ENCODE results near the gene SNX9.

The SNX9 gene

DNA sequence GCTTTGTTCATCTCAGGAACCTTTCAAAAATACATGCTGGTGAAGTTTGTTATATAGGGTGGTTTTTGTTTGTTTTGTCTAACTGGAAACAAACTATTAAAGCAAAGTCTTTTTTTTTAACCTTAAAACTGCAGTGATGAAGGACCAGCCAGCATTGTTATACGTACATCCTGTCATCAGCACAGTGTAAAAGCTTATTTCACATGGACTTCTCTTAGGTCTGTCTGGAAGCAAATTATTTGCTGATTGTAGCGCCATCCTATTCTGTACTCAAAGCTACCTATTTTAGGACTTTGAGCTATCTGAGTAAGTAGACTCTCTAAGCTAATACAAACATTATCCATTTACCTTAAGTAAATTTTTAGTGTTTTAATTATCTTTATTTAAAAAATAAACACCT lies 61.7 kb downstream of the SNX9 start:
- in situ Hi-C loops (cut with MboI; ENCODE audit: low pct_unique_long_range_greater_than_20kb, low sequenced_read_pairs, unreplicated experiment), result no loop called here
- TF ChIP-seq, protein P1, sequence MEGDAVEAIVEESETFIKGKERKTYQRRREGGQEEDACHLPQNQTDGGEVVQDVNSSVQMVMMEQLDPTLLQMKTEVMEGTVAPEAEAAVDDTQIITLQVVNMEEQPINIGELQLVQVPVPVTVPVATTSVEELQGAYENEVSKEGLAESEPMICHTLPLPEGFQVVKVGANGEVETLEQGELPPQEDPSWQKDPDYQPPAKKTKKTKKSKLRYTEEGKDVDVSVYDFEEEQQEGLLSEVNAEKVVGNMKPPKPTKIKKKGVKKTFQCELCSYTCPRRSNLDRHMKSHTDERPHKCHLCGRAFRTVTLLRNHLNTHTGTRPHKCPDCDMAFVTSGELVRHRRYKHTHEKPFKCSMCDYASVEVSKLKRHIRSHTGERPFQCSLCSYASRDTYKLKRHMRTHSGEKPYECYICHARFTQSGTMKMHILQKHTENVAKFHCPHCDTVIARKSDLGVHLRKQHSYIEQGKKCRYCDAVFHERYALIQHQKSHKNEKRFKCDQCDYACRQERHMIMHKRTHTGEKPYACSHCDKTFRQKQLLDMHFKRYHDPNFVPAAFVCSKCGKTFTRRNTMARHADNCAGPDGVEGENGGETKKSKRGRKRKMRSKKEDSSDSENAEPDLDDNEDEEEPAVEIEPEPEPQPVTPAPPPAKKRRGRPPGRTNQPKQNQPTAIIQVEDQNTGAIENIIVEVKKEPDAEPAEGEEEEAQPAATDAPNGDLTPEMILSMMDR (IDR thresholded peaks at IDR 0.05; ENCODE audit: extremely low read depth, insufficient read depth, missing control alignments), result no peak
- no peak for DNase-seq (ENCODE audit: low spot score)

GRCh38 chr6:157885211-157885788 lies 62.3 kb downstream of the SNX9 start:
- in situ Hi-C loops (cut with MboI; ENCODE audit: low pct_unique_long_range_greater_than_20kb, low sequenced_read_pairs, unreplicated experiment), result no loop called here
- TF ChIP-seq, protein P1 (IDR thresholded peaks at IDR 0.05; ENCODE audit: extremely low read depth, insufficient read depth, missing control alignments), result no peak
- peak; percentile 12 for DNase-seq (ENCODE audit: low spot score)

GRCh38 chr6:157885876-157886275 lies 62.8 kb downstream of the SNX9 start:
- in situ Hi-C loops (cut with MboI; ENCODE audit: low pct_unique_long_range_greater_than_20kb, low sequenced_read_pairs, unreplicated experiment), result no loop called here
- DNase-seq (ENCODE audit: low spot score), result no peak
- TF ChIP-seq, protein P1 (IDR thresholded peaks at IDR 0.05; ENCODE audit: extremely low read depth, insufficient read depth, missing control alignments), result no peak

DNA sequence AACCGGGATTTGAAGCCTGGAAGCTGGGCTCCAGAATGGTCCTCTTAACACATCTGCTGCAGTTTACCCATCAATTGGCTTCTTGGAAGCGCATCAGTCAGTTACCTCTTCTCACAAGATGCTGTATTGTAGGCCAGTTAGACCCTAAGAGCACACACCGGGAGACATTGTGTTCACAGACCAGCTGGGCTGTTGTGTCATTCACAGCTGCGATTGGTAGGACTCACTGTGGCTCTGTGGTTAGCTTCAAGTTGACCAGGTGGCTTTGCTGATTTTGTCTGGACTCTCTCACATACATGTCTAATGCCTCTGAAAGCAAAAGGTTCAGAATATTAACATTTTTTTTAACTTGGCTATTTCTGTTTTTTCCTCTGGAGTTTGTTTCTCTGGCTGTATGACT lies 64.8 kb downstream of the SNX9 start:
- TF ChIP-seq, protein P1 (IDR thresholded peaks at IDR 0.05; ENCODE audit: extremely low read depth, insufficient read depth, missing control alignments), result no peak
- no peak for DNase-seq (ENCODE audit: low spot score)
- in situ Hi-C loops (cut with MboI; ENCODE audit: low pct_unique_long_range_greater_than_20kb, low sequenced_read_pairs, unreplicated experiment), result no loop called here

GRCh38 chr6:157891544-157892362 lies 68.7 kb downstream of the SNX9 start:
- TF ChIP-seq, protein P1 (IDR thresholded peaks at IDR 0.05; ENCODE audit: extremely low read depth, insufficient read depth, missing control alignments), result no peak
- DNase-seq (ENCODE audit: low spot score), result no peak
- in situ Hi-C loops (cut with MboI; ENCODE audit: low pct_unique_long_range_greater_than_20kb, low sequenced_read_pairs, unreplicated experiment), result no loop called here

- in situ Hi-C loops (cut with MboI; ENCODE audit: low pct_unique_long_range_greater_than_20kb, low sequenced_read_pairs, unreplicated experiment), result no loop called here
- DNase-seq (ENCODE audit: low spot score), result no peak
- TF ChIP-seq, protein P1 (IDR thresholded peaks at IDR 0.05; ENCODE audit: extremely low read depth, insufficient read depth, missing control alignments), result no peak
These were observed 69.4 kb downstream of the SNX9 start for GRCh38 chr6:157892363-157892877.

Measured in GM13977 (cell line).